MG63 (cell line): ENCODE results near the gene APBB2. TPM values are rescaled to one million over a fixed set of nuclear protein-coding genes. Genes with fewer than 3 reads are reported as not detected.
"Not testable (repeated sequence)": the region's sequence is repeated elsewhere in the genome, so short reads cannot be mapped to it uniquely, and the experiment has no call there.

Experiments used
- DNase-seq: peaks from one replicate; pipeline ENCODE4 v3.0.0-alpha.2; 2020
- H3K27me3 ChIP-seq: fragments of 250-450 bp; sonication (Bioruptor Pico); 2 replicates; pipeline ENCODE4 v1.5.1; 2020; ENCODE audit warnings: mild to moderate bottlenecking, moderate library complexity
- H3K36me3 ChIP-seq: fragments of 250-450 bp; sonication (Bioruptor Pico); 2 replicates; pipeline ENCODE4 v1.5.1; 2020; ENCODE audit warnings: mild to moderate bottlenecking, moderate library complexity
- H3K4me3 ChIP-seq: fragments of 250-450 bp; sonication (Bioruptor Pico); 2 replicates; pipeline ENCODE4 v1.5.1; 2020; ENCODE audit warnings: mild to moderate bottlenecking, moderate library complexity
- H3K9me3 ChIP-seq: fragments of 250-450 bp; sonication (Bioruptor Pico); 2 replicates; pipeline ENCODE4 v1.5.1; 2020; ENCODE audit warnings: mild to moderate bottlenecking, moderate library complexity
- total RNA-seq: library from RNA; depleted of rRNA; stranded (reverse); fragments of >200 nt; shearing (Covaris generic); gene quantifications from 2 replicates; pipeline ENCODE4 v1.2.3, GENCODE V29; 2014; ENCODE audit warnings: low replicate concordance

The APBB2 gene
- total RNA-seq, 1 experiment from 2014 or later = 36.1 TPM

DNA sequence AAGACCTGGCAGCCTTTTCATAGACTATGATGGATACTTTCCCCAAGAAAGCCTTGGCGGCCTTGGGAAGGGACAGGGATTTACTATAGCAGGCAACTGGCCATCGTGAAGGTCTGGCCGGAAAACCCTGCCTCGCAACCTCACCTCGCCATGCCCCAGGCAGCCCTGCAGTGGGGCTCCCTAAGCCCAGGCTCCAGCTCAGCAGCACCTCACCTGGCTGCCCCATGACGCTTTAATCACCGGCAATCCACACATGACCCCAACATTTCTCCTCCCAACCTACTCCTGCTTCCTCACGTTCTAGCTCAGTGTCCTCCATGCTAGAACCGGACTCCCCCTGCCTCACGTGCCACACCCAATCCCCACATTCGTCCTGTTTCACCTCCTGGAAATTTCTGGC, 382.2 kb downstream of the APBB2 start:
- H3K4me3 ChIP-seq = no peak overlapping the region
- no peaks in the 10 kb centered on the region for H3K27me3 ChIP-seq
- no peak for DNase-seq
- H3K36me3 ChIP-seq = no peaks in the 10 kb centered on the region
- H3K9me3 ChIP-seq = no peaks in the 10 kb centered on the region

DNA sequence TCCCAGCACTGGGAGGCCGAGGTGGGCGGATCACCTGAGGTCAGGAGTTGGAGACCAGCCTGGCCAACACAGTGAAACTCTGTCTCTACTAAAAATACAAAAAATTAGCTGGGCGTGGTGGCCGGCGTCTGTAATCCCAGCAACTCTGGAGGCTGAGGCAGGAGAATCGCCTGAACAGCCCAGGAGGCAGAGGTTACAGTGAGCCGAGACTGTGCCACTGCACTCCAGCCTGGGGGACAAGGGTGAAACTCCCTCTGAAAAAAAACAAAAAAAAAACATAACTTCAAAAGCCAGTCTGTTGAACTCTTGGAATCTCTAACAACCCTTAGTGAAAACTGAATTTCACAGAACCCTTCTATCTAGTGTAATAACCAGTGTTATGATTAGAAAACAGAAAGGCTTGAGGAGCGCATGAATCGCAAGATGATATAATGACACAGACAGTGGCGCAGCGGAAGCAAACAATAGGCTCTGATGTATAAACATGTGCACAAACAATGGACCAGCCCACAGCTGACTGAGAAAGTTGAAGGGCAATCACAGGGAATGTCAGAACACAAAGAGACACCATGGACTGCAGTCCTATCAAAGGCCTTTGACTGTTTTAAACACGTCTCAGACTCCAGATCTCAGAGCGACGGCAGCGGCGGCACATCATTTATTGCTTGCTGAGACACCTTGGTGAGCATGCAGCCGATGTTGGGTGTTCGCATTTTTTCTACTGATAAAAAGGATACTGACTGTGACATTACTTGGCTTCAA, 383.0 kb downstream of the APBB2 start:
- DNase-seq = no peak
- H3K36me3 ChIP-seq = no peaks in the 10 kb centered on the region
- no peaks in the 10 kb centered on the region for H3K9me3 ChIP-seq
- H3K4me3 ChIP-seq = no peak overlapping the region
- no peaks in the 10 kb centered on the region for H3K27me3 ChIP-seq

DNA sequence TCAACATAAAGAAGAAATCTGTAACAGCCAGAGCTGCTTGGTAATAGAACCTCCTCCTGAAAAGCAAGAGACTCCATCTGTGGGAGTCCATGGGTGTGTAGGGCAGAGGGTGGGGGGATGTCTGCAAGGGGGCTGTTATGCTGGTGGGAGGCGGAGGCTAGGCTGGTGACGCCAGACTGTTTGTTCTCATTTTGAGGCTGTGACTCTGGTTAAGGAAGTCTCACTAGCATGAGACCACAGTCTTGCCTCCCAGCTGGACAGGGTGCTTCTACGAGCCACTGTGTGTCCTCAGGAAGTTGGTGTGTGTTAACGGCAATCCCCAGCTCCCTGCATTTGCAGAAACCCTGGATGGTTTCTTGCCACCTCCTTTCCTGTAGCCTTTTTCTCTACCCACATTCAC, 384.8 kb downstream of the APBB2 start:
- no peaks in the 10 kb centered on the region for H3K9me3 ChIP-seq
- no peaks in the 10 kb centered on the region for H3K27me3 ChIP-seq
- no peak overlapping the region for H3K4me3 ChIP-seq
- no peaks in the 10 kb centered on the region for H3K36me3 ChIP-seq
- DNase-seq = no peak

DNA sequence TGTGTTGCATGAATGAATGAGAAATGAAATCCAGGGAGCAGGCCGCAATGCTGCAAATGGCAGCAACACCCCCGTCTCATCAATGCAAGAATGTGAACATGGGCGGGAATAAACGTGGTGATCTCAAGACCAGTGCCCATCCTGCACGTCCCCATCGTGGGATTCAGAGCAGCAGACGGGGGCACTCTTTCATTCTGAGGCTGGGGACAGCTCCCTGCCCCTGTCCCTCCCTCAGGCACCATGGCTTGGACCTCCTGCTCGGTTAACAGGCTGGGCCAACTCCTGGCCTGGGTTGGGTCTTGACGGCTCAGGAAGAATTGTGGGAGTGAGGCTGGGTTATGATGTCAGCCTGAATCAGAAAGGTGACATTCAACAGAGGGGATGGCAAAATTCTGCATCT, 385.7 kb downstream of the APBB2 start:
- H3K36me3 ChIP-seq = no peaks in the 10 kb centered on the region
- no peak for DNase-seq
- H3K27me3 ChIP-seq = no peaks in the 10 kb centered on the region
- no peaks in the 10 kb centered on the region for H3K9me3 ChIP-seq
- no peak overlapping the region for H3K4me3 ChIP-seq

DNA sequence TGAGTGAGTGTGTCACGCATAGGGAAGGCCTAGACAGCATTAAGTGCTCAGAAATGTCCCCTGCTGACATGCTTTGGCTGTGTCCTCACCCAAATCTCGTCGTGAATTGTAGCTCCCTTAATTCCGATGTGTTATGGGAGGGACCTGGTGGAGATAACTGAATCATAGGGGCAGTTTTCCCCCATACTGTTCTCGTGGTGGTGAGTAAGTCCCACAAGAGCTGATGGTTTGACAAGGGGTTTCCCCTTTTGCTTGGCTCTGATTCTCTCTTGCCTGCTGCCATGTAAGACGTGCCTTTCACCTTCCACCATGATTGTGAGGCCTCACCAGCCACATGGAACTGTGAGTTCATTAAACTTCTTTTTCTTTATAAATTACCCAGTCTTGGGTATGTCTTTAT, 386.6 kb downstream of the APBB2 start:
- Histone ChIP-seq H3K36me3 (no peaks in the 10 kb centered on the region), H3K4me3 (no peak overlapping the region), H3K9me3 (no peaks in the 10 kb centered on the region), H3K27me3 (no peaks in the 10 kb centered on the region)
- no peak for DNase-seq

DNA sequence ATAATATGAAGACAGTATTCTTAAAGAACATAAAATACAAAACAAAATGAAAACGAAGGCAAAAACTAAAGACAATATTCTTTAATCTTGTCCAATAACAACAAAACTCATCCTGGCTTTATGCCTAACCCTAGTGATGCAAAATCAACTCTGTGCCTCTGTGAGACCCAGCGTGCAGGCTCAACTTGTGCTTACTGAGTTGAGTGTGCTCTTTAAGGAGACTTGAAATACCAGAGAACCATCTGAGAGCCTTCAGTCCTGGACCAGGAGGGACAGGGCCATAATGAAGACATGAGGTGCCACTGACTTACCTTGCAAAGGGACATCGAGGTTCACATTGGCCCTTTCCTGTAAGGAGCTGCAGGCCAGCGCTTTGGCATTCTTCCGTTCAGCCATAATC, 387.5 kb downstream of the APBB2 start:
- no peak for DNase-seq
- Histone ChIP-seq H3K36me3 (no peaks in the 10 kb centered on the region), H3K4me3 (no peak overlapping the region), H3K9me3 (no peaks in the 10 kb centered on the region), H3K27me3 (no peaks in the 10 kb centered on the region)

DNA sequence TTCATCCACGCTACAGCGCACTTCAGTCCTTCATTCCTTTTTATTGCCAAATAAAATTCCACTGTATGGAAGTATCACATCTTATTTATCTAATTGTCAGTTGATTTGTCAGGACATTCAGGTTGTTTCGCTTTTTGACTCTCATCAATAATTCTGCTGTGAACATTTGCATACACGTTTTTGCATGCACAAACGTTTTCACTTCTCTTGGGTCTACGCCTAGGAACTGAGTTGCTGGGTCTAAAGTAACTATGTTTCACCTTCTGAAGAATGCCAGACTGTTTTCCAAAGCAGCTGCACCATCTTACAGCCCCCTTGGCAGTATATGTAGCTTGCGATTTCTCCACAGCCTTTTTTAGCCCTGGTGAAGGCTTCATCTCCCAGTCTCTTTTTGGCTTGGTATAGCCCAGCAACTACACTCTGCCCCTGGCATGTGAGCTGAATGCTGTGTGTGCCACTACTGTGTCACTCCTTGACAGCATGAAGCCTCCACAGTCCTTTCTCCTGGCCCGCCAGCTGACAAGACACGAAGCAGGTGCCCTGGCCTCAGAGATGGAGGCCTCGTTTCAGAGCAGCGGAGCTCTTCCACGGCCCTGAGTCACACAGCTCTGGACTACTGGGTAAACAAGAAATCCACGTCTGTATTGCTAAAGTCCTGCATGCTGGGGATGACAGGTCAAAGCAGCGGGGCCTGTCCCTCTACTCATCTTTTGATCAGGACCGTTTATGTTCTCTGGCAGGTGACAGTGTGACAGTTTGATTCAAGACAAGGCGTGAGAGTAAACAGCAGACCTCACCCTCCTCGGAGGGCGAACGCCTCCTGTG, 389.1 kb downstream of the APBB2 start:
- no peaks in the 10 kb centered on the region for H3K36me3 ChIP-seq
- H3K4me3 ChIP-seq = no peak overlapping the region
- DNase-seq = no peak
- no peaks in the 10 kb centered on the region for H3K9me3 ChIP-seq
- H3K27me3 ChIP-seq = no peaks in the 10 kb centered on the region

DNA sequence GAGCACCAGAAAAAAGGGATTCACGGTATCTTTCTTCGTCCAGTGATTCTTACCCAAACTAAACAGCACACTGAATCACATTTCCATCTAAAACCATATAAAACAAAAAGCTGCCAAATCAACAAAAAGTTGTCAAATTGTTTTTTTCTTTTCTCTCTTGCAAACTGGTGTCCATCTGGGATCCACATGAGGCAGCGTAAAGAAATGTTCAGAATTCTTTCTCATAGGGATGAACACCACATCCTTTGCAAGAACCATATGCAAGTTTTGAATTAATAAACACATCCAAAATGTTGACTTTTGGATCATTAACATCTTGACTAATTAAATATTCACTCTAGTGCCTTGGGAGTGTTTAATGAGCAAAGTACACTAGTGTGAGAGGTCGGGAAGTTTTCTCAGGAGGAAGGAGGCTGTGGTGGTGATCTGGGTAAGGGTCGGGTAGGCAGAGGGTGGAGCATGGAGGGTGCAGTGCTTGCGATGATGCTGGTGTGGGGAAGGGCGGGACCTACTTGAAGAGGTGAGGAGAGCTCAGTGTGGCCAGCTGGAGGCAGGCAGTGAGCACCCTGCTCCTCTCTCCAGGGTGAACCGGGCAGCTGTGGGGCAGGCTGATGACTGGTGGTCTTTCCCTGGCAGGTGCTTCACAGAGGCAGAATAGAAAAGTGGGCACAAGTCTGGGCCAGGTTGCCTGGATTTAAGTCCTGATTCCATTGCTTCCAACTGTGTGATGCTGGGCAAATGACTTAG, 391.7 kb downstream of the APBB2 start:
- no peak for DNase-seq
- Histone ChIP-seq H3K36me3 (no peaks in the 10 kb centered on the region), H3K9me3 (no peaks in the 10 kb centered on the region)

DNA sequence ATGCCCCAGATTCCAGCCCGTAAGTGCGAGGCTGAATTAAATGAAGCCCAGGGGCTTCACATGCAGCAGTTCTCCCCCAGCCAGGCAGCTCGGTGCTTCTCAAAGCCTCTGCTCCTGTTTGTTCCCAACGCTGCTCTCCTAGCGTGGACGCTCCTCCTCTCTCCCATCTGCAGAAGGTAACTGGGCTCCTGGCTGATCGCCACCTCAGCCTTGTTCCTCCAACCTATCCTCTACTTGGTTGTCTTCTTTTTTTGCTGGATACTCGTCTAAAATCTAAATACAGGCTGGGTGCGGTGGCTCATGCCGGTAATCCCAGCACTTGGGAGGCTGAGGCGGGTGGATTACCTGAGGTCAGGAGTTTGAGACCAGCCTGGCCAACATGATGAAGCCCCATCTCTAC, 394.2 kb downstream of the APBB2 start:
- H3K27me3 ChIP-seq = no peaks in the 10 kb centered on the region
- no peak for DNase-seq
- no peak overlapping the region for H3K4me3 ChIP-seq
- H3K9me3 ChIP-seq = no peaks in the 10 kb centered on the region
- no peaks in the 10 kb centered on the region; the same call in 1 of the 2 replicates for H3K36me3 ChIP-seq

More for the DNA sequence above, 391.7 kb downstream of the APBB2 start:
- H3K27me3 ChIP-seq = no peaks in the 10 kb centered on the region
- H3K4me3 ChIP-seq = no peak overlapping the region

DNA sequence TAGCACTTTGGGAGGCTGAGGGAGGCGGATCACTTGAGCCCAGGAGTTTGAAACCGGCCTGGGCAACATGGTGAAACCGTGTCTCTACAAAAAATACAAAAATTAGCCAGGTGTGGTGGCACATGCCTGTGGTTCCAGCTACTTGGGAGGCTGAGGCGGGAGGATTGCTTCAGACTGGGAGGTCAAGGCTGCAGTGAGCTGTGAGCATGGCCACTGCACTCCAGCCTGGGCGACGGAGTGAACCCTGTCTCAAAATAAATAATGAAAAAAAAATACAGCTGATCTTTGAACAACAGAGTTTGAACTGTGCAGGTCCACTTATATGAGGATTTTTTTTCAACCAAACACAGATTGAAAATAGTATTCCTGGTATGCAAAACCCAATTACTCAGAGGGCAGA, 397.2 kb downstream of the APBB2 start:
- not testable (repeated sequence) for H3K9me3 ChIP-seq, DNase-seq, H3K4me3 ChIP-seq, H3K27me3 ChIP-seq, H3K36me3 ChIP-seq

DNA sequence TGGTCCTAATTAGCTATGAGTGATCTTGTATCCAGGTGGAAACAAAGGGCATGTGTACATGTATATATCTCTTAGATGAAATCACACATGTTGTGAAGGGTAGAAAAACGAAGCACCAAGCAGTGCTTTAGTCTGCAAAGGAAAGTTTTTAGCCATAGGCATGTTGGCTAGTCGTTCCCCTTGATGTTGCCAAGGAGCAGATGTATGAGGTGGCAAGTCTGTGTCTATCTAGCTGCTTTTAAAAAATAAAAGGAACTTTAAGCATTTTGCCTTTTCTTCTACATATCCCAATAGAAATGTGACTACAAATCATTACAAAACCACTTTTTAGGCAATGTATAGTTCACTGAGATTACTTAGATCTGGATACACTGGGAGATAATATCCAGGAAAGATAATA, 401.5 kb downstream of the APBB2 start:
- DNase-seq = no peak
- Histone ChIP-seq H3K36me3 (no peaks in the 10 kb centered on the region; the same call in 1 of the 2 replicates), H3K4me3 (no peak overlapping the region)

DNA sequence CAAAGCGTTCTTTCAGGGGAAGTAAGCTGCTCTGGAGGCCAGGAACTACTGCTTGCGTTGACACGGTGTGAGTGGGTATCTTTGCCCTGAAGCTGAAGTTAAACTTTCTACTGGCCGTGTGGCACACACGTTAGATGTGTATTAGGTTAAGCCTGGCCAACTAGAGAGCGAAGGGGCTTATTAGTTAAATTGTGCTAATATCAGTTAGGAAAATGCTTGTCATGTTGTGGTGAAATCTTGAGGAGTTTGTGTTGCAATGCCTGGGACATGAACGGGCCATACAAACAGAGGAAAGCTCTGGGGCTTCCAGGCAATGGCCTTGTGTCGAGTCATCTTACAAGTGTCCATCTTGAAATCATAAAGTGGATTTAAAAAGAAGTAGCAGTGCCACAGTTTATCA, 402.0 kb downstream of the APBB2 start:
- no peak for DNase-seq
- no peaks in the 10 kb centered on the region; the same call in 1 of the 2 replicates for H3K36me3 ChIP-seq

More for the DNA sequence above, 401.5 kb downstream of the APBB2 start:
- Histone ChIP-seq H3K9me3 (no peaks in the 10 kb centered on the region), H3K27me3 (no peaks in the 10 kb centered on the region)

DNA sequence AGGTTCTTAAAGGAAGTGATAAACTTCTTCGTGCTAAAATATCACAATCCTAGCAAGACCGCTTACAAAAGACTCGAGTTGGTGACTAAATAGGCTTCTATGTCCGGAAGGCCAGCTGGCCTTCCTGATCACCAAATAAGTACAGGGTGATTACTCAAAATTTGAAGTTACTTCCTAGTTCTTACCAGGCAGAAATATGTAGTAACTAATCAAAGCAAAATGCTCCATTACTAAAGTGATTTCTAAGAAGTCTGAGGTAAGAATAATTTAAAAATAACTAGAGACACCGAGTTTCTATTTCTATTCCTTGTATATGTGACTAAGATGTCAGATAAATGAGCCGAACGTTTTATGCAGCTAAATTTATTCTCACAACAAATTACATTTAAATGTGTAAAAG, 402.4 kb downstream of the APBB2 start:
- H3K27me3 ChIP-seq = no peaks in the 10 kb centered on the region
- H3K4me3 ChIP-seq = no peak overlapping the region
- no peaks in the 10 kb centered on the region; the same call in 1 of the 2 replicates for H3K36me3 ChIP-seq
- no peaks in the 10 kb centered on the region for H3K9me3 ChIP-seq
- DNase-seq = no peak

More for the DNA sequence above, 402.0 kb downstream of the APBB2 start:
- no peaks in the 10 kb centered on the region for H3K9me3 ChIP-seq
- H3K4me3 ChIP-seq = no peak overlapping the region
- H3K27me3 ChIP-seq = no peaks in the 10 kb centered on the region

DNA sequence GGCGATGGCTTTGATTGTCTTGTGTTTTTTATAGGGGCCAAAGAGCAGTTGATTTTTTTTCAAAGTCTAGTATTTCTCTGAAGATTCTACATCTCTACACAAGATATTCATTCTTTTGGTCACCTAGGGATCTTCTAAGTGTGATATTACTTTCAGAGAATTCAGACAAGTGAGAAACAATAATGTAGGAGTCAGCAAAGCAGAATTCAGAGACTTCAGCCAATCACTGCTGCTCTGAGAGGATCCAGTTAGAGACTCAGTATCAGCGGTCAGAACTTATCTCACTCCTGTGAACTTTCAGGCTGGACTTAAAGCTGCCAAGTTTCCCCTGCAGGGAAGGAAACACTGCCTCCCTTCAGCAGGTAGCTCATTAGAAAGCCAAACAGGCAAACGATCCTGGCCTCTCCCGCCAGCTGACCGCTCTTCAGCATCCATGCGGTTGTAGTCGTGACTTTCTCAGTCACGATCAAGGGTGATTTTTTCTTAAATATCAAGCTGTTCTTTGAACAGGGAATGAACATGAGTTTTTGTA, 405.4 kb downstream of the APBB2 start:
- Histone ChIP-seq H3K9me3 (no peaks in the 10 kb centered on the region), H3K4me3 (no peak overlapping the region), H3K27me3 (no peaks in the 10 kb centered on the region), H3K36me3 (no peaks in the 10 kb centered on the region)
- DNase-seq = no peak

DNA sequence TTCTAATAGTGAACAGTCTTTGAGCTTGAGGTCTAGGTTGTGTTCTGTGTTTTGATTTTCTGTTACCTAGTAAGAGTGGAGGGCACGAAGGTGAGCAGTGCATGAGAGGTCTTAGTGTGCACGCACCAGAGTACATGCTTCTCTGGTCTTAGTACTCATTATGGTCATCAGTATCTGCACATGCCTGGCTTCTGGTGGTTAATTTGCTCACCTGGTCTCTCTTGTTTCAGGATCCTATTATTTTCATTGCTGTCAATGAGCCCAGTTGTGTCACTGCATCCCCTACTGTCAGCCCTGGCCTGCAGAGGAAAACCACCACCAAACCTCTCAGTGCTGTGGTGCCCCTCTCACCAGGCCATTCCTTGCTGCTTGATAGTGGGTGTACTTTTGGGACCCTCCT, 409.7 kb downstream of the APBB2 start:
- Histone ChIP-seq H3K36me3 (no peaks in the 10 kb centered on the region), H3K9me3 (no peaks in the 10 kb centered on the region), H3K27me3 (no peaks in the 10 kb centered on the region), H3K4me3 (no peak overlapping the region)
- DNase-seq = no peak

DNA sequence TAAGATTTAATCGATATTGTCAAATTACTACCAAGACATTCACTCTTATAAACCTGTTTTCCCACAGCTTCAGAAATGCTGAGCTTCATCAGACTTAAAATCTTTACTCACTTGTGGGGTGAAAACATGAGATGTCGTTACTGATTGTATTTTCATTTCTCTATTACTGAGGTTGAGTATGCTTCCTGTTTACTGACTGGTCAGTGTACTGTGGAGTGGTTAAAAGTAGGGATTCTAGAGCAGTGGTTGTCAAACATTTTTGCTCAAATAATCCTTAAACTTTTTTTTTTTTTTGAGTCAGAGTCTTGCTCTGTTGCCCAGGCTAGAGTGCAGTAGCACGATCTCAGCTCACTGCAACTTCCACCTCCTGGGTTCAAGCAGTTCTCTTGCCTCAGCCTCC, 414.3 kb downstream of the APBB2 start:
- H3K36me3 ChIP-seq = no peaks in the 10 kb centered on the region
- H3K4me3 ChIP-seq = no peak overlapping the region
- DNase-seq = no peak
- no peaks in the 10 kb centered on the region for H3K27me3 ChIP-seq
- no peaks in the 10 kb centered on the region for H3K9me3 ChIP-seq

DNA sequence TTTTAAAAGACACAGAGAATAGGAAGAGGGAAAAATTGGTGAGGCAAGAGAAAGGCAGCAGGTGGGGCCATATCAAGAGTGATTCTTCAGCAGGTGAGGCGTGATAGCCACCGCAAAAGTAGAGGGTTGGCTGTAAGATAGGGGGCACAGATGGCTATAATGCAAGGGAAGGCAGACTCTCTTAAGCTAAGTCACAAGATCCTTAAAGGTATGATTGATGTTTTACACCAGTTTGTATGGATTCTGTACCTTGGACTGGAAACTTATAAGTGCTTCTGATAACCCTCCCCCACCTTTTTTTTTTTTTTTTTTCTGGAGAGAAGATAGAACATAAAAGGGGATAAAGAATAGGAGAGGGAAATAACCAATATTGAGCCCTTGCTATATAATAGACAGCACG, 424.6 kb downstream of the APBB2 start:
- H3K4me3 ChIP-seq = no peak overlapping the region
- H3K9me3 ChIP-seq = no peaks in the 10 kb centered on the region
- H3K36me3 ChIP-seq = no peaks in the 10 kb centered on the region
- H3K27me3 ChIP-seq = no peaks in the 10 kb centered on the region; the same call in 1 of the 2 replicates
- no peak for DNase-seq
